ENCODE results near the gene SLC8B1. TPM values are rescaled to one million over a fixed set of nuclear protein-coding genes. Genes with fewer than 3 reads are reported as not detected.
A peak's percentile ranks its signal among the peaks of the same experiment; 100 is the strongest.

The SLC8B1 gene
- total and polyA plus RNA-seq, 9 of the 15 experiments (the other 6 are each of a cell fraction or from before 2014, with no cell fraction given): 0.86 to 34.1 (median 18.5) TPM

- TF ChIP-seq, protein P1, sequence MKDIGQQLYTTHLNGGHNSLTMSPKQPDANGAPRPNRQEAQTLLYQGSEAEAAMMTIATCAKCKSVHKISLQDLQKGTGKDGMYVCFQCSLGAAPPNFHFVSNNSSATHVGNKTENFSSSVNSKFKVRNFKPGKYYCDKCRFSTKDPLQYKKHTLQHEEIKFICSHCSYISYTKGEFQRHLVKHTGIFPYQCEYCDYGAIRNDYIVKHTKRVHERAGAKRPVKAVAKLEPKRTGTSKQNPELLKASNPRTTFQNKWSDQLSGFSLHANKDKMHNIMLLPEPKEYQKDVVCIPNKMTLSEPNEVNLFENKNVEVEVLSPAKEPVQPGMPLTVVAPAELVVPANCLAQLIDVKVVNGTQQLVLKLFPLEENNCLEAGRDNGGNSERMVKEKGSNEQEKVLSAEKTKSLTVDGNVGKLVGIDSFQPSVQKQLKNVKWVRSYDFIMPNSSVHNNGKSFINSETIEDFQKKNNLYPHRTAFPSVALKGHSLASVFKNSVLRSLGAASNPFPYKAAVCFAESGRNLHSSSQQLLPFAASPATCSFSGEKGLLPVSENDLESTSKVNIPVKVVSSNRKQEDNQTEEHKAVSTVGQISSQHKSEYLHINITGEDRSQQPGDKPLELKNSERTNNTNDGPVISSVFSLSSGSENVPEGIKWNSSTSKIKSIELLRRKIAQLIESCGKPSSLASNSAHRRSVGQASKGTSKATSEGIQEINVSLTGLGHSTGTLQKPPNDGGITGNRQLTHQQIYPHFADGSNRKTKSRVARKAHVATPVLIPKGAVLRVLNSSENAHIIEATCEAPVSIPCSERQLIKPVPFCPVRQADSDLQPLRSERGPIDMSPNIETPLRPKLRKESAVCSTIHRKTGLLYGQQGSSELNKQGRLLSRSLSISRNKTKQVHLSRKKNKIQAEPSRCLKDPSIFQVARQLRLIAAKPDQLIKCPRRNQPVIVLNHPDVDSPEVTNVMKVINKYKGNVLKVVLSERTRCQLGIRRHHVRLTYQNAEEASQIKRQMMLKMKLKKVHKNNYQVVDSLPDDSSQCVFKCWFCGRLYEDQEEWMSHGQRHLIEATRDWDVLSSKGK (CRISPR knock-in tag; IDR thresholded peaks at IDR 0.05): no peak
- TF ChIP-seq SMARCA5 (IDR thresholded peaks at IDR 0.05) (peak; percentile 95), ETS2 (tag; IDR thresholded peaks at IDR 0.05; ENCODE audit: borderline replicate concordance, poor library complexity, severe bottlenecking) (no peak), ZBTB7A (IDR thresholded peaks at IDR 0.05; ENCODE audit: borderline replicate concordance, control insufficient read depth, low read depth, low read length) (peak; percentile 63; the same call in 1 of the 2 replicates), CREB1 (IDR thresholded peaks at IDR 0.05) (0 out of 2 replicates have a peak, but pooled peaks have one; percentile 12), CREB1 (CRISPR knock-in tag; IDR thresholded peaks at IDR 0.05) (no peak), ZNF639 (CRISPR knock-in tag; conservative IDR thresholded peaks at IDR 0.05 in 1 of 2, IDR thresholded peaks at IDR 0.05 in 1 of 2) (0 out of 4 replicates have a peak, but pooled peaks of 1 of the 2 experiments have one; percentile 0), ZNF766 (CRISPR knock-in tag; conservative IDR thresholded peaks at IDR 0.05) (0 out of 2 replicates have a peak, but pooled peaks have one; percentile 36), ATF7 (IDR thresholded peaks at IDR 0.05) (peak; percentile 62; the same call in 1 of the 2 replicates), SAP30 (IDR thresholded peaks at IDR 0.05; ENCODE audit: borderline replicate concordance, insufficient read depth, low read depth, low read length, poor library complexity, severe bottlenecking) (peak; percentile 2), FOXK2 (conservative IDR thresholded peaks at IDR 0.05 in 1 of 2, IDR thresholded peaks at IDR 0.05 in 1 of 2; ENCODE audit: low read depth in 2 of 2) (peak in 1 of 2 experiments; percentile 82; a peak in 2 of 4 replicates), PPARD (CRISPR knock-in tag; IDR thresholded peaks at IDR 0.05) (no peak), ZNF133 (CRISPR knock-in tag; IDR thresholded peaks at IDR 0.05) (no peak), SMARCC2 (IDR thresholded peaks at IDR 0.05; ENCODE audit: low read depth) (no peak), MECOM (CRISPR knock-in tag; IDR thresholded peaks at IDR 0.05) (no peak), NELFE (IDR thresholded peaks at IDR 0.05; ENCODE audit: insufficient read depth, insufficient read length) (no peak), ESRRA (IDR thresholded peaks at IDR 0.05; ENCODE audit: borderline replicate concordance, low read depth) (peak; percentile 75), ILF3 (IDR thresholded peaks at IDR 0.05; ENCODE audit: borderline replicate concordance) (no peak), MCM2 (IDR thresholded peaks at IDR 0.05; ENCODE audit: low read depth) (no peak), ZNF764 (CRISPR knock-in tag; IDR thresholded peaks at IDR 0.05; ENCODE audit: low read depth) (no peak), ADNP (tag; IDR thresholded peaks at IDR 0.05) (peak; percentile 80)
- TF ChIP-seq, protein P2, sequence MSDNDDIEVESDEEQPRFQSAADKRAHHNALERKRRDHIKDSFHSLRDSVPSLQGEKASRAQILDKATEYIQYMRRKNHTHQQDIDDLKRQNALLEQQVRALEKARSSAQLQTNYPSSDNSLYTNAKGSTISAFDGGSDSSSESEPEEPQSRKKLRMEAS (CRISPR knock-in tag; IDR thresholded peaks at IDR 0.05): peak; percentile 83
These were observed 778 bp downstream of the SLC8B1 start (continued) for GRCh38 chr12:113333877-113334785.

Data from K562 (cell line).